Neuronal stem cell (in vitro differentiated cells): ENCODE measurements around the gene MYDGF.

Source experiments
- DNase-seq: peaks from one replicate; pipeline ENCODE4 v3.0.0-alpha.2; 2013; ENCODE audit warnings: low spot score
- H2AFZ ChIP-seq: one replicate; pipeline ENCODE4 v1.6.1; 2013; ENCODE audit warnings: mild to moderate bottlenecking, low read length, inconsistent platforms
- H2AK5ac ChIP-seq: 2 replicates; pipeline ENCODE4 v1.6.1; 2013; ENCODE audit warnings: low read depth, mild to moderate bottlenecking, inconsistent platforms, low read length, moderate library complexity, mixed read lengths
- H2BK120ac ChIP-seq: 2 replicates; pipeline ENCODE4 v1.6.1; 2013; ENCODE audit warnings: low read depth, mild to moderate bottlenecking, inconsistent platforms, low read length, moderate library complexity, mixed read lengths
- H2BK12ac ChIP-seq: one replicate; pipeline ENCODE4 v1.6.1; 2013; ENCODE audit warnings: low read length, inconsistent platforms
- H2BK15ac ChIP-seq: 2 replicates; pipeline ENCODE4 v1.6.1; 2013; ENCODE audit warnings: mild to moderate bottlenecking, low read length, inconsistent platforms, mixed read lengths
- H2BK5ac ChIP-seq: one replicate; pipeline ENCODE4 v1.6.1; 2013; ENCODE audit warnings: inconsistent platforms, mild to moderate bottlenecking, low read length, moderate library complexity
- H3K14ac ChIP-seq: one replicate; pipeline ENCODE4 v1.6.1; 2013; ENCODE audit warnings: low read length, inconsistent platforms
- H3K18ac ChIP-seq: 2 replicates; pipeline ENCODE4 v1.6.1; 2013; ENCODE audit warnings: low read length, inconsistent platforms
- H3K23ac ChIP-seq: 2 replicates; pipeline ENCODE4 v1.6.1; 2013; ENCODE audit warnings: low read depth, mild to moderate bottlenecking, mixed read lengths, low read length, inconsistent platforms; ENCODE audit not compliant: poor library complexity
- H3K27ac ChIP-seq: replicated peaks from 3 replicates; pipeline ENCODE4 v1.5.1; 2013; ENCODE audit warnings: low read length, inconsistent platforms
- H3K27me3 ChIP-seq, 3 experiments: 2 replicates each; pipeline ENCODE4 v1.6.1; 2013; ENCODE audit warnings: low read length in 3 of 3, mild to moderate bottlenecking in 2 of 3, inconsistent platforms in 1 of 3, low read depth in 1 of 3, mixed read lengths in 1 of 3, moderate library complexity in 1 of 3; ENCODE audit not compliant: control insufficient read depth in 3 of 3, insufficient read depth in 3 of 3
- H3K36me3 ChIP-seq, 2 donors: replicated peaks in 1 of 2; 2 replicates each; pipeline ENCODE4 v1.6.1; 2013; ENCODE audit warnings: low read length in 2 of 2; ENCODE audit not compliant: control insufficient read depth in 2 of 2, insufficient read depth in 2 of 2
- H3K4ac ChIP-seq: 2 replicates; pipeline ENCODE4 v1.6.1; 2013; ENCODE audit warnings: inconsistent platforms, mild to moderate bottlenecking, low read length, moderate library complexity
- H3K4me1 ChIP-seq, 2 donors: 1 replicate in 1 of 2; 2 replicates in 1 of 2; pipeline ENCODE4 v1.6.1; 2013; ENCODE audit warnings: low read length in 2 of 2, low read depth in 1 of 2; ENCODE audit not compliant: control insufficient read depth in 2 of 2, insufficient read depth in 1 of 2
- H3K4me2 ChIP-seq: one replicate; pipeline ENCODE4 v1.6.1; 2013; ENCODE audit warnings: mild to moderate bottlenecking, low read length, inconsistent platforms; ENCODE audit not compliant: insufficient read depth, poor library complexity, severe bottlenecking
- H3K4me3 ChIP-seq, 2 donors: 2 replicates each; pipeline ENCODE4 v1.5.1; 2013; ENCODE audit warnings: low read length in 2 of 2, mild to moderate bottlenecking in 2 of 2, inconsistent platforms in 1 of 2, moderate library complexity in 1 of 2
- H3K79me1 ChIP-seq: one replicate; pipeline ENCODE4 v1.6.1; 2013; ENCODE audit warnings: low read depth, mild to moderate bottlenecking, inconsistent platforms, low read length, moderate library complexity
- H3K9ac ChIP-seq: one replicate; pipeline ENCODE4 v1.6.1; 2013; ENCODE audit warnings: mild to moderate bottlenecking, low read depth, low read length, inconsistent platforms; ENCODE audit not compliant: poor library complexity
- H3K9me3 ChIP-seq, 2 donors: replicated peaks in 1 of 2; 2 replicates each; pipeline versions ENCODE3 to v1.6.1; 2013; ENCODE audit warnings: low read length in 2 of 2, mild to moderate bottlenecking in 2 of 2, inconsistent platforms in 1 of 2, low read depth in 1 of 2, mixed read lengths in 1 of 2, moderate library complexity in 1 of 2; ENCODE audit not compliant: control insufficient read depth in 2 of 2, insufficient read depth in 1 of 2
- H4K8ac ChIP-seq: one replicate; pipeline ENCODE4 v1.6.1; 2013; ENCODE audit warnings: low read depth, mild to moderate bottlenecking, inconsistent platforms, low read length, moderate library complexity
- H4K91ac ChIP-seq: one replicate; pipeline ENCODE4 v1.6.1; 2013; ENCODE audit warnings: low read length, low read depth, mild to moderate bottlenecking, inconsistent platforms; ENCODE audit not compliant: poor library complexity
- WGBS, 2 donors: extraction: QIAGEN DNeasy Blood & Tissue Kit; methylation state at CpG; one replicate each; pipeline ENCODE4 v1.1.7; 2013; ENCODE audit warnings: missing lambda C conversion rate in 2 of 2, mixed read lengths in 1 of 2; ENCODE audit not compliant: insufficient read length in 2 of 2, insufficient replicate concordance in 1 of 2; ENCODE audit errors: extremely low coverage in 2 of 2; 5-methylcytosine and 5-hydroxymethylcytosine counted together

Gene MYDGF

GRCh38 chr19:4713384-4713951, 43.3 kb upstream of the MYDGF start:
- Histone ChIP-seq H3K27me3 (no peaks in the 10 kb centered on the region), H2BK15ac (no peak overlapping the region), H3K27ac (no peak overlapping the region), H3K18ac (no peak overlapping the region), H3K23ac (peak overlapping the region; percentile 73), H3K14ac (no peak overlapping the region), H3K4me1 (no peaks in the 10 kb centered on the region), H2AK5ac (no peak overlapping the region), H4K8ac (no peak overlapping the region), H3K4me2 (no peak overlapping the region), H3K36me3 (peaks cover 49 to 84% of the 10 kb centered on the region in 2 donors), H2BK5ac (no peak overlapping the region), H3K4ac (no peak overlapping the region), H3K9ac (no peak overlapping the region), H4K91ac (no peak overlapping the region), H2AFZ (no peak overlapping the region), H2BK12ac (no peak overlapping the region), H3K9me3 (no peaks in the 10 kb centered on the region), H3K79me1 (peaks cover 5% of the 10 kb centered on the region), H2BK120ac (no peak overlapping the region), H3K4me3 (no peak overlapping the region)
- no CpG with 5 or more reads among the region's 32 CpGs for WGBS, 2 donors
- DNase-seq: no peak

- DNase-seq: no peak
- Histone ChIP-seq H3K9ac (no peak overlapping the region), H4K8ac (no peak overlapping the region), H3K79me1 (peaks cover 5% of the 10 kb centered on the region), H2AK5ac (no peak overlapping the region), H3K23ac (peak overlapping the region; percentile 73), H3K9me3 (no peaks in the 10 kb centered on the region), H2BK12ac (no peak overlapping the region), H3K18ac (no peak overlapping the region), H3K4me3 (peak overlapping the region in 1 of 2 donors; percentile 18), H2BK15ac (no peak overlapping the region), H3K27me3 (no peaks in the 10 kb centered on the region), H2AFZ (no peak overlapping the region), H3K27ac (no peak overlapping the region), H4K91ac (no peak overlapping the region), H2BK120ac (no peak overlapping the region), H3K36me3 (peaks cover 46 to 81% of the 10 kb centered on the region in 2 donors), H3K14ac (no peak overlapping the region), H3K4me1 (no peaks in the 10 kb centered on the region), H3K4ac (no peak overlapping the region), H3K4me2 (no peak overlapping the region), H2BK5ac (no peak overlapping the region)
- WGBS, 2 donors: no CpG with 5 or more reads among the region's 14 CpGs
These were observed 42.6 kb upstream of the MYDGF start for GRCh38 chr19:4712771-4713170.

GRCh38 chr19:4711211-4711610, 41.1 kb upstream of the MYDGF start:
- Histone ChIP-seq H3K27ac (no peak overlapping the region), H4K91ac (no peak overlapping the region), H3K4me2 (no peak overlapping the region), H3K79me1 (peaks cover 5% of the 10 kb centered on the region), H3K9ac (no peak overlapping the region), H3K36me3 (peaks cover 41 to 77% of the 10 kb centered on the region in 2 donors), H3K18ac (no peak overlapping the region), H3K27me3 (no peaks in the 10 kb centered on the region), H4K8ac (no peak overlapping the region), H2AK5ac (no peak overlapping the region), H3K4me1 (no peaks in the 10 kb centered on the region), H2BK120ac (no peak overlapping the region), H3K9me3 (no peaks in the 10 kb centered on the region), H3K14ac (no peak overlapping the region), H3K23ac (no peak overlapping the region), H2BK15ac (no peak overlapping the region), H2BK5ac (no peak overlapping the region), H3K4me3 (no peak overlapping the region), H2BK12ac (no peak overlapping the region), H3K4ac (no peak overlapping the region), H2AFZ (no peak overlapping the region)
- no peak for DNase-seq
- no CpG with 5 or more reads among the region's 8 CpGs for WGBS, 2 donors

- no peak for DNase-seq
These were observed 40.1 kb upstream of the MYDGF start for GRCh38 chr19:4710281-4710600.

More at GRCh38 chr19:4710281-4710600, 40.1 kb upstream of the MYDGF start:
- Histone ChIP-seq H3K4ac (no peak overlapping the region), H3K23ac (no peak overlapping the region), H2BK12ac (no peak overlapping the region), H3K27me3 (no peaks in the 10 kb centered on the region), H2BK5ac (peak overlapping the region; percentile 53), H3K4me2 (no peak overlapping the region), H4K91ac (no peak overlapping the region), H3K27ac (no peak overlapping the region), H3K9ac (peak overlapping the region; percentile 21), H2BK15ac (no peak overlapping the region), H3K18ac (no peak overlapping the region), H3K4me3 (no peak overlapping the region), H3K36me3 (peaks cover 39 to 76% of the 10 kb centered on the region in 2 donors), H3K9me3 (no peaks in the 10 kb centered on the region), H3K4me1 (no peaks in the 10 kb centered on the region), H2AK5ac (no peak overlapping the region), H3K14ac (no peak overlapping the region), H2BK120ac (no peak overlapping the region), H3K79me1 (peaks cover 5% of the 10 kb centered on the region), H2AFZ (no peak overlapping the region), H4K8ac (no peak overlapping the region)
- no CpG with 5 or more reads among the region's 16 CpGs for WGBS, 2 donors
